Dedifferentiated amniotic fluid mesenchymal stem cell (primary cell): ENCODE data around the gene LAD1.

Experiments
- DNase-seq: peaks from one replicate; pipeline ENCODE4 v3.0.0-alpha.2; 2016; ENCODE audit errors: extremely low spot score

LAD1 gene

GRCh38 chr1:201363467-201363866 lies 35.7 kb downstream of the LAD1 start:
- DNase-seq, result no peak

GRCh38 chr1:201362906-201363305 lies 36.2 kb downstream of the LAD1 start:
- no peak for DNase-seq

- peak; percentile 51 for DNase-seq
Observed at GRCh38 chr1:201361652-201362504, 37.2 kb downstream of the LAD1 start.

GRCh38 chr1:201360901-201361651 lies 38.0 kb downstream of the LAD1 start:
- DNase-seq, result no peak

GRCh38 chr1:201360486-201360885 lies 38.6 kb downstream of the LAD1 start:
- DNase-seq, result no peak

- DNase-seq, result no peak
Observed at GRCh38 chr1:201359873-201360210, 39.3 kb downstream of the LAD1 start.

GRCh38 chr1:201359031-201359872 lies 39.9 kb downstream of the LAD1 start:
- DNase-seq, result no peak

GRCh38 chr1:201358596-201358995 lies 40.5 kb downstream of the LAD1 start:
- no peak for DNase-seq

- DNase-seq, result no peak
Observed at GRCh38 chr1:201357636-201358348, 41.3 kb downstream of the LAD1 start.

- DNase-seq, result no peak
Observed at GRCh38 chr1:201357211-201357610, 41.9 kb downstream of the LAD1 start.

- DNase-seq, result no peak
Observed at GRCh38 chr1:201356701-201357100, 42.4 kb downstream of the LAD1 start.

- DNase-seq, result no peak
Observed at GRCh38 chr1:201356236-201356635, 42.9 kb downstream of the LAD1 start.

GRCh38 chr1:201355471-201355870 lies 43.7 kb downstream of the LAD1 start:
- no peak for DNase-seq

- no peak for DNase-seq
Observed at GRCh38 chr1:201354901-201355295, 44.2 kb downstream of the LAD1 start.

- DNase-seq, result no peak
Observed at GRCh38 chr1:201354151-201354900, 44.8 kb downstream of the LAD1 start.

- no peak for DNase-seq
Observed at GRCh38 chr1:201353186-201353940, 45.8 kb downstream of the LAD1 start.

GRCh38 chr1:201351617-201352016 lies 47.5 kb downstream of the LAD1 start:
- no peak for DNase-seq

- DNase-seq, result no peak
Observed at GRCh38 chr1:201350884-201351283, 48.2 kb downstream of the LAD1 start.

GRCh38 chr1:201350361-201350725 lies 48.8 kb downstream of the LAD1 start:
- no peak for DNase-seq

GRCh38 chr1:201349092-201349491 lies 50.0 kb downstream of the LAD1 start:
- DNase-seq, result no peak
